Panc1 (cell line): ENCODE results near the gene SNRPA1. TPM values are rescaled to one million over a fixed set of nuclear protein-coding genes. Genes with fewer than 3 reads are reported as not detected.

Experiments
- ATAC-seq: fragments of 200-7000 bp; cut with Tn5 transposase; 2 replicates; pipeline ENCODE4 v1.9.1; 2020; ENCODE audit warnings: mild to moderate bottlenecking, moderate library complexity
- BruUV-seq: library from RNA; stranded (reverse); fragments of 400-500 nt; replicated peaks from 2 replicates; lab custom pipeline; 2021; lab: Mats Ljungman, UMichigan
- CTCF ChIA-PET: fragments of 300-600 bp; sonication (Branson Sonifier 250); formaldehyde crosslinking; loops from one replicate; lab custom pipeline; 2022; ENCODE audit warnings: antibody characterized with exemption; lab: Charles Lee
- POLR2A ChIA-PET: fragments of 300-600 bp; sonication (Branson Sonifier 250); formaldehyde crosslinking; loops from one replicate; lab custom pipeline; 2022; ENCODE audit warnings: antibody characterized with exemption; lab: Charles Lee
- DNase-seq: peaks from one replicate; pipeline ENCODE4 v3.0.0-alpha.2; 2010; ENCODE audit warnings: low read depth, low spot score
- H3K27ac ChIP-seq: 2 replicates; pipeline ENCODE4 v1.5.1; 2011; ENCODE audit warnings: mild to moderate bottlenecking, low read length, inconsistent platforms
- H3K27me3 ChIP-seq: fragments of 200-500 bp; sonication (Bioruptor generic); 2 replicates; pipeline ENCODE4 v1.6.0; 2014; ENCODE audit warnings: low read length, inconsistent platforms; ENCODE audit not compliant: control insufficient read depth, insufficient read depth
- H3K36me3 ChIP-seq: fragments of 200-500 bp; sonication (Bioruptor generic); 2 replicates; pipeline ENCODE4 v1.5.1; 2014; ENCODE audit warnings: inconsistent platforms, mild to moderate bottlenecking, low read length, moderate library complexity; ENCODE audit not compliant: control insufficient read depth, insufficient read depth
- H3K4me1 ChIP-seq: 2 replicates; pipeline ENCODE4 v1.5.1; 2011; ENCODE audit warnings: inconsistent platforms, mild to moderate bottlenecking, low read length, moderate library complexity; ENCODE audit not compliant: control insufficient read depth, insufficient read depth
- H3K4me3 ChIP-seq, 2 experiments: 2 replicates each; pipeline ENCODE4 v1.5.1; 2011 to 2012; ENCODE audit warnings: low read depth in 2 of 2, low read length in 2 of 2, mild to moderate bottlenecking in 2 of 2, inconsistent platforms in 1 of 2, moderate library complexity in 1 of 2
- H3K9me3 ChIP-seq: fragments of 200-500 bp; sonication (Bioruptor generic); 2 replicates; pipeline ENCODE4 v1.5.1; 2014; ENCODE audit warnings: low read depth, mild to moderate bottlenecking, inconsistent platforms, low read length, moderate library complexity; ENCODE audit not compliant: control insufficient read depth, insufficient read depth
- POLR2AphosphoS5 ChIP-seq: IDR thresholded peaks from 2 replicates; pipeline ENCODE4 v1.6.1; 2012; ENCODE audit warnings: mild to moderate bottlenecking, low read depth, low read length, moderate library complexity
- SIN3A ChIP-seq: IDR thresholded peaks from 2 replicates; pipeline ENCODE4 v1.6.1; 2012; ENCODE audit warnings: low read depth, mild to moderate bottlenecking, low read length, moderate library complexity, borderline replicate concordance; ENCODE audit not compliant: insufficient read depth
- TCF7L2 ChIP-seq: IDR thresholded peaks from 2 replicates; pipeline ENCODE4 v1.6.1; 2011; ENCODE audit warnings: mild to moderate bottlenecking, low read depth, low read length, inconsistent platforms
- in situ Hi-C: cut with HindIII; loops from 2 replicates; pipeline ENCODE4 v1.10.0; 2016; ENCODE audit warnings: low sequenced_read_pairs, low pct_unique_long_range_greater_than_20kb
- intact Hi-C: fragments of 100-400 bp; cut with micrococcal nuclease; formaldehyde crosslinking; loops from one replicate; pipeline ENCODE4 v1.10.0; 2022; ENCODE audit not compliant: unreplicated experiment
- total RNA-seq: library from RNA; stranded (reverse); gene quantifications from one replicate; pipeline ENCODE4 v1.2.1, GENCODE V29; 2021; ENCODE audit not compliant: unreplicated experiment
- TF ChIP-seq, protein P1 (sequence below), 2 experiments: IDR thresholded peaks; 2 replicates each; pipeline ENCODE4 v1.6.1; 2011 to 2012; ENCODE audit warnings: low read depth in 2 of 2, control low read depth in 1 of 2, low read length in 1 of 2, mild to moderate bottlenecking in 1 of 2, moderate library complexity in 1 of 2; ENCODE audit not compliant: insufficient read depth in 1 of 2
- TF ChIP-seq, protein P2 (sequence below): fragments of 450-650 bp; IDR thresholded peaks from 2 replicates; pipeline ENCODE4 v1.5.1; 2017; ENCODE audit warnings: mild to moderate bottlenecking

Gene SNRPA1
- total RNA-seq, 1 experiment from 2014 or later: 98.0 TPM

DNA sequence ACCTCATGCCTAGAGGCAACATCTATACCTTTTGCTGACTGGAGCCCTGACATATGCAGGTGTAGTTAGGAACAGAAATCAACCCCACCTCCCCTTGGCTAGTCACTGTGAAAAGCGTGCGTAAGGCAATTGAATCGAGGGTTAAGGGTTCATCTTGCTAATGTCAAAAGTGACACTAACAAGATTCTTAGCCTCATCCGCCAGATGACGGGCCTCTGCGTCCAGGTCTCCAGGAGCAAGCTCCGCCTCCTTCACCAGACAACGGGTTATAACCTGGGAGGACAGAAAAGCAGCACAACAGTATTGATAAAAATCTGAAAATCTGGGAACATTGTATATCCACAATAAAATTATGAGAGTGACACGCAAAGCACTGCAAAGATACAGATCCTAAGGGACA lies 22.5 kb downstream of the SNRPA1 start:
- Histone ChIP-seq H3K27ac (no peak overlapping the region), H3K27me3 (no peaks in the 10 kb centered on the region), H3K4me3 (no peak overlapping the region), H3K9me3 (no peaks in the 10 kb centered on the region), H3K36me3 (peaks cover 42% of the 10 kb centered on the region), H3K4me1 (peaks cover 7% of the 10 kb centered on the region)
- intact Hi-C loops (no loop called here), in situ Hi-C loops (no loop called here)
- TF ChIP-seq, protein P1, sequence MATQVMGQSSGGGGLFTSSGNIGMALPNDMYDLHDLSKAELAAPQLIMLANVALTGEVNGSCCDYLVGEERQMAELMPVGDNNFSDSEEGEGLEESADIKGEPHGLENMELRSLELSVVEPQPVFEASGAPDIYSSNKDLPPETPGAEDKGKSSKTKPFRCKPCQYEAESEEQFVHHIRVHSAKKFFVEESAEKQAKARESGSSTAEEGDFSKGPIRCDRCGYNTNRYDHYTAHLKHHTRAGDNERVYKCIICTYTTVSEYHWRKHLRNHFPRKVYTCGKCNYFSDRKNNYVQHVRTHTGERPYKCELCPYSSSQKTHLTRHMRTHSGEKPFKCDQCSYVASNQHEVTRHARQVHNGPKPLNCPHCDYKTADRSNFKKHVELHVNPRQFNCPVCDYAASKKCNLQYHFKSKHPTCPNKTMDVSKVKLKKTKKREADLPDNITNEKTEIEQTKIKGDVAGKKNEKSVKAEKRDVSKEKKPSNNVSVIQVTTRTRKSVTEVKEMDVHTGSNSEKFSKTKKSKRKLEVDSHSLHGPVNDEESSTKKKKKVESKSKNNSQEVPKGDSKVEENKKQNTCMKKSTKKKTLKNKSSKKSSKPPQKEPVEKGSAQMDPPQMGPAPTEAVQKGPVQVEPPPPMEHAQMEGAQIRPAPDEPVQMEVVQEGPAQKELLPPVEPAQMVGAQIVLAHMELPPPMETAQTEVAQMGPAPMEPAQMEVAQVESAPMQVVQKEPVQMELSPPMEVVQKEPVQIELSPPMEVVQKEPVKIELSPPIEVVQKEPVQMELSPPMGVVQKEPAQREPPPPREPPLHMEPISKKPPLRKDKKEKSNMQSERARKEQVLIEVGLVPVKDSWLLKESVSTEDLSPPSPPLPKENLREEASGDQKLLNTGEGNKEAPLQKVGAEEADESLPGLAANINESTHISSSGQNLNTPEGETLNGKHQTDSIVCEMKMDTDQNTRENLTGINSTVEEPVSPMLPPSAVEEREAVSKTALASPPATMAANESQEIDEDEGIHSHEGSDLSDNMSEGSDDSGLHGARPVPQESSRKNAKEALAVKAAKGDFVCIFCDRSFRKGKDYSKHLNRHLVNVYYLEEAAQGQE (IDR thresholded peaks at IDR 0.05; ENCODE audit: insufficient read depth in 1 of 2, low read depth in 2 of 2, low read length in 1 of 2): no peak
- TF ChIP-seq POLR2AphosphoS5 (no peak), TCF7L2 (no peak), SIN3A (no peak)
- TF ChIP-seq, protein P2, sequence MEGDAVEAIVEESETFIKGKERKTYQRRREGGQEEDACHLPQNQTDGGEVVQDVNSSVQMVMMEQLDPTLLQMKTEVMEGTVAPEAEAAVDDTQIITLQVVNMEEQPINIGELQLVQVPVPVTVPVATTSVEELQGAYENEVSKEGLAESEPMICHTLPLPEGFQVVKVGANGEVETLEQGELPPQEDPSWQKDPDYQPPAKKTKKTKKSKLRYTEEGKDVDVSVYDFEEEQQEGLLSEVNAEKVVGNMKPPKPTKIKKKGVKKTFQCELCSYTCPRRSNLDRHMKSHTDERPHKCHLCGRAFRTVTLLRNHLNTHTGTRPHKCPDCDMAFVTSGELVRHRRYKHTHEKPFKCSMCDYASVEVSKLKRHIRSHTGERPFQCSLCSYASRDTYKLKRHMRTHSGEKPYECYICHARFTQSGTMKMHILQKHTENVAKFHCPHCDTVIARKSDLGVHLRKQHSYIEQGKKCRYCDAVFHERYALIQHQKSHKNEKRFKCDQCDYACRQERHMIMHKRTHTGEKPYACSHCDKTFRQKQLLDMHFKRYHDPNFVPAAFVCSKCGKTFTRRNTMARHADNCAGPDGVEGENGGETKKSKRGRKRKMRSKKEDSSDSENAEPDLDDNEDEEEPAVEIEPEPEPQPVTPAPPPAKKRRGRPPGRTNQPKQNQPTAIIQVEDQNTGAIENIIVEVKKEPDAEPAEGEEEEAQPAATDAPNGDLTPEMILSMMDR: no peak
- no peak for ATAC-seq
- ChIA-PET CTCF (no interaction called here), POLR2A (no interaction called here)
- DNase-seq: no peak
- no TSS peak for BruUV-seq

DNA sequence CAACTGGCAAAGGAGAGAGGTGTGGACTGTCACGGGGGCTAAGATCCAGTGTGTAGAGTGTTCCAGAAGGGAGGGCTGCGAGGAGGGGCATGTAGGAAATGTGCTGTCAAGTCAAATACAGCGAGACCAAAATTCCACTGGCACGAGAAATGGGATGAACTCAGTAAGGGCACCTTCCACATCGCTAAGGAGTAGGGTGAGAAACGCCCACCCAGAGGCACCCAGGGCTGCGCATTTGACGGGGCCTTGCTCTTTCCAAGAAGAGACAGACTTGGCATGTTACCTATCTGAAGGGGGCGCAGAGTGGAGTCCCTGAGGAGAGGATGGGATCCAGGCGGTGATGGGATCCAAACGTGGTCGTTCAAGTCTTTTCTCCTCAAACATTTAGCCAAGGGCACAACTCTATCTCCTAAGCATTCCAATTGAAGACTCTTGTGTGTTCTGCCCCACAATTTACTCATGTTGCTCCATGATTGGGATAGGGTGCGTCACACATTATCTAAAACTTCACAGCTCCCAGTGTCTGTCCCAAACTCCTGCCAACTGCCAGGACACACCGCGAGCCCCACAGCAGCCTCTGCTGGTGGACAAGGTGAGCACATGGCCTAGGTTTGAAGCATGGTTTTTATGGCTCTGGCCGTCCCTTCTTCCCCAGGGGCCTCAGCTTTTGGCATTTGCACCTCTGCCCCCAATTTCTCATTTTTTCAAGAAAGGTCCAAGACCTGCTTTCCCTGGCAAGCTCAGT lies 25.4 kb downstream of the SNRPA1 start:
- no TSS peak for BruUV-seq
- DNase-seq (no peak), ATAC-seq (peak; percentile 55; the same call in 1 of the 2 replicates)
- ChIA-PET CTCF (no interaction called here), POLR2A (no interaction called here)
- in situ Hi-C loops: no loop called here
- intact Hi-C loops: no loop called here
- peaks cover 3% of the 10 kb centered on the region; the same call in 1 of the 2 replicates for H3K4me1 ChIP-seq
- H3K36me3 ChIP-seq: peaks cover 36% of the 10 kb centered on the region
- H3K4me3 ChIP-seq: no peak overlapping the region
- TF ChIP-seq, protein P1 (IDR thresholded peaks at IDR 0.05; ENCODE audit: insufficient read depth in 1 of 2, low read depth in 2 of 2, low read length in 1 of 2): no peak
- TF ChIP-seq SIN3A (no peak), POLR2AphosphoS5 (no peak)
- TF ChIP-seq, protein P2: no peak; the same call in 1 of the 2 replicates
- no peak overlapping the region for H3K27ac ChIP-seq
- no peaks in the 10 kb centered on the region for H3K9me3 ChIP-seq
- H3K27me3 ChIP-seq: no peaks in the 10 kb centered on the region
